Mesothelial cell of epicardium (in vitro differentiated cells): Measurements from ENCODE around the gene UNC93A. TPM values are rescaled to one million over a fixed set of nuclear protein-coding genes. Genes with fewer than 3 reads are reported as not detected.
"Not testable (repeated sequence)": the region's sequence is repeated elsewhere in the genome, so short reads cannot be mapped to it uniquely, and the experiment has no call there.

ENCODE experiments used
- DNase-seq, 2 experiments: peaks; one replicate each; pipeline ENCODE4 v3.0.0; 2021; ENCODE audit warnings: low spot score in 2 of 2; ENCODE audit not compliant: unreplicated experiment in 2 of 2
- H3K27ac Mint-ChIP-seq: 2 replicates; pipeline ENCODE4 v1.8.0; 2021; ENCODE audit warnings: mixed read lengths
- H3K27me3 Mint-ChIP-seq: 2 replicates; pipeline ENCODE4 v1.8.0; 2021; ENCODE audit warnings: low read depth, mixed read lengths
- H3K36me3 Mint-ChIP-seq: 2 replicates; pipeline ENCODE4 v1.8.0; 2021; ENCODE audit warnings: mixed read lengths
- H3K4me1 Mint-ChIP-seq: 2 replicates; pipeline ENCODE4 v1.8.0; 2021; ENCODE audit warnings: mixed read lengths
- H3K4me3 Mint-ChIP-seq: 2 replicates; pipeline ENCODE4 v1.8.0; 2021; ENCODE audit warnings: mild to moderate bottlenecking, moderate library complexity, mixed read lengths
- H3K9me3 Mint-ChIP-seq: 2 replicates; pipeline ENCODE4 v1.8.0; 2021; ENCODE audit warnings: mixed read lengths
- total RNA-seq: library from RNA; stranded (reverse); gene quantifications from 3 replicates; pipeline ENCODE4 v1.2.1, GENCODE V29; 2021
- TF ChIP-seq, protein P1 (sequence below): fragments of 200-600 bp; sonication (generic); IDR thresholded peaks from one replicate; pipeline ENCODE4 v1.5.0; 2021; ENCODE audit warnings: antibody characterized with exemption; ENCODE audit not compliant: unreplicated experiment

Gene UNC93A
- total RNA-seq, 1 donor from 2014 or later: not detected

DNA sequence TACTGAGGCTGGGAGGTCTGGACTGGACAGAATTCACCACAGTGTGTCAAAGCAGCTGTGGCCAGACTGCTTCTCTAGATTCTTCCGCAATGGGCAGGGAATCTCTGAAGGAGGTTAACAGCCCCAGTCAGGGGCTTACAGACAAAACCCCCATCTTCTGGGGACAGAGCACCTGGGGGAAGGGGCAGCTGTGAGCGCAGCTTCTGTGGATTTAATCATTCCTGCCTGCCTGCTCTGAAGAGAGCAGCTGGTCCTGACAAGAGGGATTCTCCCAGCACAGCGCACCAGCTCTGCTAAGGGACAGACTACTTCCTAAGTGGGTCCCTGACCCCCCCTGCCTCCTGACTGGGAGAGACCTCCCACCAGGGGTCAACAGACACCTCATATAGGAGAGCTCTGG lies 32.5 kb upstream of the UNC93A start:
- Mint-ChIP-seq H3K27me3 (no peaks in the 10 kb centered on the region), H3K27ac (no peak overlapping the region), H3K4me3 (no peak overlapping the region), H3K36me3 (no peaks in the 10 kb centered on the region), H3K9me3 (peaks cover 49% of the 10 kb centered on the region), H3K4me1 (no peaks in the 10 kb centered on the region)
- DNase-seq: no peak
- TF ChIP-seq, protein P1, sequence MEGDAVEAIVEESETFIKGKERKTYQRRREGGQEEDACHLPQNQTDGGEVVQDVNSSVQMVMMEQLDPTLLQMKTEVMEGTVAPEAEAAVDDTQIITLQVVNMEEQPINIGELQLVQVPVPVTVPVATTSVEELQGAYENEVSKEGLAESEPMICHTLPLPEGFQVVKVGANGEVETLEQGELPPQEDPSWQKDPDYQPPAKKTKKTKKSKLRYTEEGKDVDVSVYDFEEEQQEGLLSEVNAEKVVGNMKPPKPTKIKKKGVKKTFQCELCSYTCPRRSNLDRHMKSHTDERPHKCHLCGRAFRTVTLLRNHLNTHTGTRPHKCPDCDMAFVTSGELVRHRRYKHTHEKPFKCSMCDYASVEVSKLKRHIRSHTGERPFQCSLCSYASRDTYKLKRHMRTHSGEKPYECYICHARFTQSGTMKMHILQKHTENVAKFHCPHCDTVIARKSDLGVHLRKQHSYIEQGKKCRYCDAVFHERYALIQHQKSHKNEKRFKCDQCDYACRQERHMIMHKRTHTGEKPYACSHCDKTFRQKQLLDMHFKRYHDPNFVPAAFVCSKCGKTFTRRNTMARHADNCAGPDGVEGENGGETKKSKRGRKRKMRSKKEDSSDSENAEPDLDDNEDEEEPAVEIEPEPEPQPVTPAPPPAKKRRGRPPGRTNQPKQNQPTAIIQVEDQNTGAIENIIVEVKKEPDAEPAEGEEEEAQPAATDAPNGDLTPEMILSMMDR: no peak

DNA sequence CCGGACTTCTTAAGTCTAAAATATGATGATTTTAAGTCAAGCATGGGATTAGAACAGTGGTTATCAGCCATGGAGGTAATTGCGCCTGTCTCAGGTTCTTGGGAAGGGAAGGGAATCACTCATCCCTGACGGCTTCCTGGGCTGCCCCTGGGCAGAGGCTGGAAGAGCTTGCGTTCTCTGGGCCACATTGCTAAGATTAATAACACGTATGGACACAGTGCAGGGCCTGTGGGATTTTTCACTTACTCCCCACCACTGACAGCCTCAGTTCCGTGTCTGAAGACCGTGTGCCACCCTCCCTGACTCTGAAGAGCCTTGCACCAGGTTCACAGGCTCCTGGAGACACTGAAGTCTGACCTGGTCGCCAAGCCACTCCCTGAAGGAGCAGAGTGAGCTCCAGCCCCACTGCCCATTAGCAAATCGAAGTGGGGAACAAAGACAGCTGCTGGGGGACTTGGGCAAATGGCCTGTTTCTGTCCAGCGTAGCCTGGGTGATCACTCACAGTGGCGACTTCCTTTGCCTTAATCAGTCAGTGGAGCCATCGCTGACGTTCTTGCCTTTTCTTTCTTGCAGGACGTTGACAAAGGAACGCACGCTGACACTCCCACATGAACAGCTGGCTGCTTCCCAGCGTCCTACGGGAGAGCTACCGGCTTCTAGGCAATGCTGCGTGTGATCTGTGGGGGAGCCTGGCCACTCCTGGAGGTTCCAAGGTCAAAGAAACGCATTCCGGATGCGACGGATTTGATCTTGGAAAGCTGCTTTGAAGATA lies 24.9 kb upstream of the UNC93A start:
- not testable (repeated sequence) for H3K27ac Mint-ChIP-seq, H3K36me3 Mint-ChIP-seq, DNase-seq, H3K4me3 Mint-ChIP-seq, H3K27me3 Mint-ChIP-seq
- Mint-ChIP-seq H3K4me1 (peaks cover 37% of the 10 kb centered on the region), H3K9me3 (peaks cover 26% of the 10 kb centered on the region)

DNA sequence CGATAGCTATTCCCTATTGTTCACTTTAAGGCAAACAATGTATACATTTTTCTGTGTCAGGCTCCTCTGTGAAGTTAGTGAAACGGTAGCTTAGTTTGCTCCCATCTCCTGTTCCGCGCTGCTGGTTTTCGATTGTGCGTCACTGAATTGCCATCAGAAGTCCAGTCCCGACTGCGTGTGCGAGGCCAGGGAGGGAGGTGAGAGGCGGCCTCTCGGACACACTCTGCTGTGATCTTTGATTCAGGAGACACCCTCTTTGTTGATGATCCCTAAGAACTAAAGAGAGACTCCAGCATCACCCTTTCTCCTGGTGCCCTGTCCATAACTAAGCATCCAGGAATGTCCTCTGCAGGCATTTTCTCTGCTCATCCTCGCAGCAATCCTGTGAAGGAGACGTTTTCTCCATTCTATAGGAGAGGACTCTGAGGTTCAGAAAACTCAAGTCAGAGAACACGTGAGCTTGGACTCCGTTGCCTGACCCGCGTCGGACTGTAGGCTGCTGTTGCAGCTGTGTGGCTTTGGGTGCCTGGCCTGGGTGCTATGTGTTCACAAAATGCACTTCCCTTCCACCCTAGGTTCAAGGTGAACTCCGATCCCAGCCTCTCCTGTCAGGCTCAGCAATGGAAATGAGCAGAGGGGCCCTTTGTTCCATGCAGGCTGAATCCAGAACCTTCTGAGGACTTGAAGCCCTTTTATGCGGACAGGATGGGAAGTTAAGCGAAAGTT lies 24.1 kb upstream of the UNC93A start:
- no peak overlapping the region for H3K4me3 Mint-ChIP-seq
- peaks cover 37% of the 10 kb centered on the region for H3K4me1 Mint-ChIP-seq
- peaks cover 18% of the 10 kb centered on the region for H3K9me3 Mint-ChIP-seq
- DNase-seq: no peak
- H3K36me3 Mint-ChIP-seq: no peaks in the 10 kb centered on the region
- H3K27ac Mint-ChIP-seq: peak overlapping the region; percentile 43
- TF ChIP-seq, protein P1: no peak
- no peaks in the 10 kb centered on the region for H3K27me3 Mint-ChIP-seq

DNA sequence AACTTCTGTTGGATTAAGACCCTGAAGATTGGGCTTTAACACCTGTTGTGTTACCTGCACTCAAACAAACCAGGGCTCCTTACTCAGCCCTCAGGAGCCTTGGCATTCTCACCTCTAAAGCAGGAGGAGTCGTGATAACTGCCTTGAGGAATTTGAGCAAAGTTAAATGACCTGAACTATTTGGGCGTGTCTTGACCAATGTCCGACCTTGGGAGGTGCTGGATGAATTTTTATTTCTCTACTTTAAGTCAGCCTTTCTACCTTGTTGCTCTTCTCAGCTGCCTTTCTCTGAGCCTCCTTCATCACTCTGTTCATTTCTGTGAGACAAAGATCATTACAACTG lies 23.6 kb upstream of the UNC93A start:
- H3K4me3 Mint-ChIP-seq, DNase-seq, H3K36me3 Mint-ChIP-seq, H3K27me3 Mint-ChIP-seq: not testable (repeated sequence)
- Mint-ChIP-seq H3K9me3 (peaks cover 14% of the 10 kb centered on the region), H3K4me1 (peaks cover 37% of the 10 kb centered on the region), H3K27ac (peak overlapping the region; percentile 48)

DNA sequence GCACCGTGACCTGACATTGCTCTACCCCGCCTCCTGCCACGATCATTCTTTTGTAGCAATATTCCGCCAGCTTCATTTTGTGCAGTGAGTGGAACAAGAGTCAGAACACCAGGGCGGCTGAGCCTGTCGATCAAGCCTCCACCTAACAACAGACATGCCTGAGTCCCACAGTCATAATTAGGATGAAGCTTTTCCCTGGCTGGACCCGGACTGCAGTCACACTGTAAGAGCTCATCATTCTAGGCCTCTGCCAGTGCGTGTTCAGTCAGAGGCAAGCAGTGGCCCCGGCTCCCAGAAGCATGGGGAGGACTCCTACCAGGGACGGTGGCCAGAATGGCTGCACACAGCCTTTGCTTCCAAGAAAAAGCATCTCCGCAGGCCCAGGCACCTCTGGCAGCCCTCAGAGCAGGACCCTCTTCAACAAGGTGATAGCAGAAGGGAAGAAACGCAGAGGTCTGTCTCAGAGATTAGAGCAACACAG lies 23.2 kb upstream of the UNC93A start:
- Mint-ChIP-seq H3K9me3 (peaks cover 9% of the 10 kb centered on the region), H3K36me3 (no peaks in the 10 kb centered on the region), H3K27me3 (no peaks in the 10 kb centered on the region), H3K4me3 (no peak overlapping the region), H3K4me1 (peaks cover 37% of the 10 kb centered on the region), H3K27ac (peak overlapping the region; percentile 48)
- TF ChIP-seq, protein P1: no peak
- DNase-seq: no peak

DNA sequence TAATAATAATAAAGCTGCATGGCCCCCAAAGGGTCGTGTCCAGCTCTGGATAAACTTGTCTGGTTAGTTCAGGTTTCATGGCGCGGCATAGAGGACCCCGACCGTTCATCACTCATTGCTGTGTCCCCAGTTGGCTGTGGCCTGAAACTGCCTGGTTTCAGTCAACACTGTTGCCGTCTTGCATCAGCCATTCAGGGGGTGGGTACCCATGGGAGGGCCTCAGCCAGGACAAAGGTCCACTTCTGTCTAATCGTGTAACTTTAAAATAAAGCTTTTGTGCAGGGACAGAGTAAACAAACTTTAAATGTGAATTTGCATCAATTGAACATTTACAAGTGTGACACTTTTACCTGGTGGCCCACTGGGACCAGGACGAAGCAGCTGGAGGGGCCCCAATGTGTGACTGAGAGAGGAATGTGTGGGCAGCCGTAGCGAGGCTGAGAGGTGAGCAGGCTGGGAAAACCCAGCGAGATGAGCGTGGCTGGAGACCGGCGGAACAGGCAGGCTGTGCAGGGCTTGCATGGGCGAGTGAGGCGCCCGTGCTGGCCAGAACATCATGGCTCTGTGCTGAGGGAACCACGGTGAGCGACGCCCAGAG lies 22.3 kb upstream of the UNC93A start:
- TF ChIP-seq, protein P1: no peak
- H3K4me1 Mint-ChIP-seq: peaks cover 37% of the 10 kb centered on the region
- peaks cover 2% of the 10 kb centered on the region for H3K9me3 Mint-ChIP-seq
- H3K4me3 Mint-ChIP-seq: no peak overlapping the region
- DNase-seq: no peak
- no peaks in the 10 kb centered on the region for H3K36me3 Mint-ChIP-seq
- peak overlapping the region; percentile 41 for H3K27ac Mint-ChIP-seq
- no peaks in the 10 kb centered on the region for H3K27me3 Mint-ChIP-seq
